K562 (cell line): Measurements from ENCODE around the gene RNF217. TPM values are rescaled to one million over a fixed set of nuclear protein-coding genes. Genes with fewer than 3 reads are reported as not detected.

Source experiments
- ATAC-seq: fragments of 200-7000 bp; cut with Tn5 transposase; 3 replicates; pipeline ENCODE4 v1.9.1; 2020; ENCODE audit warnings: moderate library complexity
- BruUV-seq: library from RNA; stranded (reverse); fragments of 400-500 nt; replicated peaks from 2 replicates; lab custom pipeline; 2021; lab: Mats Ljungman, UMichigan
- CTCF ChIA-PET: fragments of 300-600 bp; formaldehyde crosslinking; extraction: SDS; loops from one replicate; lab custom pipeline; 2021; ENCODE audit warnings: low intra/inter-chr PET ratio; lab: Yijun Ruan, JAX
- POLR2A ChIA-PET: fragments of 300-600, 350-650 bp; sonication (Branson Sonifier 250); formaldehyde crosslinking; extraction: SDS; loops from one replicate; lab custom pipeline; 2021; ENCODE audit warnings: antibody characterized with exemption, inconsistent platforms; lab: Yijun Ruan, JAX
- DNase-seq, 4 experiments: peaks; one replicate each; pipeline versions ENCODE4 v3.0.0 to v3.0.0-alpha.2; 2011 to 2018; ENCODE audit warnings: low spot score in 3 of 4, mixed read lengths in 3 of 4; ENCODE audit errors: extremely low read depth in 1 of 4
- FAIRE-seq: peaks from 2 replicates; lab custom pipeline; 2011; peaks lifted over from hg19 to GRCh38; lab: Jason Lieb, UNC
- H2AFZ ChIP-seq: 2 replicates; pipeline ENCODE4 v1.6.0; 2011; ENCODE audit warnings: low read depth, low read length, control low read depth, inconsistent platforms
- H3K27ac ChIP-seq: fragments of 200-600 bp; 3 replicates; pipeline ENCODE4 v1.8.0; 2011; ENCODE audit warnings: low read depth, mild to moderate bottlenecking, control low read depth, inconsistent platforms, low read length, moderate library complexity, mixed read lengths; ENCODE audit errors: extremely low read depth
- H3K27me3 ChIP-seq, 2 experiments: fragments of 300-600 bp in 1 of 2; 2 replicates in 1 of 2; 3 replicates in 1 of 2; pipeline versions ENCODE4 v1.6.0 to v1.8.0; 2011; ENCODE audit warnings: inconsistent platforms in 2 of 2, low read length in 2 of 2, mild to moderate bottlenecking in 1 of 2, mixed read lengths in 1 of 2, moderate library complexity in 1 of 2; ENCODE audit not compliant: control insufficient read depth in 2 of 2, insufficient read depth in 2 of 2
- H3K36me3 ChIP-seq: fragments of 300-600 bp; 3 replicates; pipeline ENCODE4 v1.8.0; 2011; ENCODE audit warnings: mild to moderate bottlenecking, low read length, inconsistent platforms; ENCODE audit not compliant: control insufficient read depth, insufficient read depth
- H3K4me1 ChIP-seq, 2 experiments: fragments of 200-600 bp in 1 of 2; replicated peaks in 1 of 2; 2 replicates in 1 of 2; 3 replicates in 1 of 2; pipeline versions ENCODE4 v1.5.1 to v1.8.0; 2011; ENCODE audit warnings: inconsistent platforms in 2 of 2, low read length in 2 of 2, mild to moderate bottlenecking in 1 of 2, mixed read lengths in 1 of 2, moderate library complexity in 1 of 2; ENCODE audit not compliant: control insufficient read depth in 2 of 2, insufficient read depth in 2 of 2
- H3K4me2 ChIP-seq: 2 replicates; pipeline ENCODE4 v1.6.1; 2011; ENCODE audit warnings: low read length, control low read depth, inconsistent platforms, mixed read lengths; ENCODE audit not compliant: insufficient read depth
- H3K4me3 ChIP-seq: fragments of 200-600 bp; sonication (generic), shearing (Covaris generic); 2 replicates; pipeline ENCODE4 v1.5.1; 2016; ENCODE audit warnings: control low read depth, inconsistent platforms
- H3K79me2 ChIP-seq: fragments of 200-600 bp; 3 replicates; pipeline ENCODE4 v1.8.0; 2011; ENCODE audit warnings: low read length, inconsistent platforms; ENCODE audit not compliant: control insufficient read depth, insufficient read depth
- H3K9ac ChIP-seq, 2 experiments: 2 replicates each; pipeline versions ENCODE4 v1.6.0 to v1.6.1; 2011; ENCODE audit warnings: low read depth in 2 of 2, low read length in 2 of 2, control low read depth in 1 of 2, inconsistent platforms in 1 of 2, mild to moderate bottlenecking in 1 of 2, mixed read lengths in 1 of 2; ENCODE audit not compliant: insufficient read depth in 1 of 2
- H3K9me1 ChIP-seq: one replicate; pipeline ENCODE4 v1.6.0; 2011; ENCODE audit warnings: inconsistent platforms, mild to moderate bottlenecking, low read length, moderate library complexity; ENCODE audit not compliant: control insufficient read depth, insufficient read depth
- H3K9me3 ChIP-seq: replicated peaks from 2 replicates; pipeline ENCODE4 v1.5.1; 2011; ENCODE audit warnings: low read depth, low read length, inconsistent platforms; ENCODE audit not compliant: control insufficient read depth, insufficient read depth
- H4K20me1 ChIP-seq: replicated peaks from 2 replicates; pipeline ENCODE4 v1.6.1; 2011; ENCODE audit warnings: low read length, inconsistent platforms, mixed read lengths; ENCODE audit not compliant: control insufficient read depth, insufficient read depth
- ASH1L ChIP-seq: fragments of 450-650 bp; IDR thresholded peaks from 2 replicates; pipeline ENCODE4 v1.6.1; 2018; ENCODE audit warnings: borderline replicate concordance, mild to moderate bottlenecking, low read depth; ENCODE audit not compliant: partially characterized antibody
- BDP1 ChIP-seq: IDR thresholded peaks from 3 replicates; pipeline ENCODE4 v1.6.1; 2011; ENCODE audit not compliant: insufficient read length, insufficient read depth
- CEBPB ChIP-seq: fragments of 450-650 bp; IDR thresholded peaks from 2 replicates; pipeline ENCODE4 v1.6.1; 2016; ENCODE audit warnings: missing genetic modification characterization, missing compliant biosample characterization
- ERF ChIP-seq: fragments of 450-650 bp; formaldehyde crosslinking; IDR thresholded peaks from 2 replicates; pipeline ENCODE4 v1.4.0; 2020; ENCODE audit warnings: mild to moderate bottlenecking, mixed read lengths
- FOXJ2 ChIP-seq: fragments of 200-800 bp; sonication (Bioruptor generic); IDR thresholded peaks from 2 replicates; pipeline ENCODE4 v1.6.1; 2016; ENCODE audit warnings: missing genetic modification characterization, missing compliant biosample characterization
- MAFG ChIP-seq: fragments of 450-650 bp; conservative IDR thresholded peaks from 2 replicates; pipeline ENCODE4 v1.6.1; 2016; ENCODE audit warnings: missing genetic modification characterization, missing compliant biosample characterization
- MAZ ChIP-seq, 2 experiments: fragments of 450-650 bp in 1 of 2; sonication (generic) in 1 of 2; formaldehyde crosslinking; IDR thresholded peaks in 1 of 2; conservative IDR thresholded peaks in 1 of 2; 2 replicates each; pipeline versions ENCODE4 v1.4.0 to v1.5.0; 2020; ENCODE audit warnings: mild to moderate bottlenecking in 1 of 2, missing genetic modification reagents in 1 of 2
- NFE2L1 ChIP-seq: fragments of 450-650 bp; IDR thresholded peaks from 2 replicates; pipeline ENCODE4 v1.6.1; 2016; ENCODE audit warnings: missing genetic modification characterization, low read depth, mild to moderate bottlenecking, missing compliant biosample characterization, moderate library complexity, borderline replicate concordance
- NFYB ChIP-seq: IDR thresholded peaks from 2 replicates; pipeline ENCODE4 v1.6.1; 2011; ENCODE audit warnings: mild to moderate bottlenecking, moderate library complexity; ENCODE audit not compliant: insufficient read length; ENCODE audit errors: extremely low read depth
- RBFOX2 ChIP-seq: fragments of 200-400 bp; formaldehyde crosslinking; IDR thresholded peaks from 2 replicates; pipeline ENCODE4 v1.6.1; 2017; ENCODE audit warnings: low read depth, mild to moderate bottlenecking, low read length, moderate library complexity
- RHOXF2B ChIP-seq: fragments of 250-450 bp; sonication (Bioruptor Pico); conservative IDR thresholded peaks from 2 replicates; pipeline ENCODE4 v1.5.1; 2021
- TEAD4 ChIP-seq, 2 experiments: sonication (generic) in 1 of 2; formaldehyde crosslinking in 1 of 2; IDR thresholded peaks; 2 replicates each; pipeline versions ENCODE4 v1.6.1 to v1.8.0; 2012 to 2022; ENCODE audit warnings: borderline replicate concordance in 1 of 2, inconsistent platforms in 1 of 2, low read length in 1 of 2, mild to moderate bottlenecking in 1 of 2, missing genetic modification reagents in 1 of 2
- ZC3H4 ChIP-seq: sonication (generic); formaldehyde crosslinking; IDR thresholded peaks from 2 replicates; pipeline ENCODE4 v1.9.0; 2021; ENCODE audit warnings: missing genetic modification reagents, borderline replicate concordance
- ZNF232 ChIP-seq: sonication (generic); formaldehyde crosslinking; IDR thresholded peaks from 2 replicates; pipeline ENCODE4 v1.8.0; 2022; ENCODE audit warnings: mild to moderate bottlenecking, missing genetic modification reagents
- ZNF586 ChIP-seq: fragments of 450-650 bp; formaldehyde crosslinking; conservative IDR thresholded peaks from 2 replicates; pipeline ENCODE4 v1.4.0; 2020; ENCODE audit warnings: mild to moderate bottlenecking, moderate library complexity
- ZNF589 ChIP-seq: fragments of 200-800 bp; sonication (Bioruptor generic); IDR thresholded peaks from 2 replicates; pipeline ENCODE4 v1.6.1; 2016; ENCODE audit warnings: low read depth, missing genetic modification characterization, missing compliant biosample characterization
- ZNF699 ChIP-seq: fragments of 250-450 bp; sonication (Bioruptor Pico); IDR thresholded peaks from 2 replicates; pipeline ENCODE4 v1.8.0; 2021; ENCODE audit warnings: mild to moderate bottlenecking, moderate library complexity; ENCODE audit not compliant: insufficient replicate concordance
- WGBS: fragments of 100-300 bp; shearing (Covaris generic); methylation state at CpG from one replicate; pipeline ENCODE4 v1.1.6; 2016; ENCODE audit warnings: low coverage, mixed read lengths; ENCODE audit not compliant: insufficient coverage; ENCODE audit errors: missing lambda C conversion rate; 5-methylcytosine and 5-hydroxymethylcytosine counted together
- in situ Hi-C: fragments of 300-500 bp; cut with MboI; formaldehyde crosslinking; loops from 4 replicates; pipeline ENCODE4 v1.15.0; 2018; ENCODE audit warnings: inconsistent platforms, mixed read lengths
- intact Hi-C: fragments of 100-400 bp; cut with micrococcal nuclease; formaldehyde crosslinking; loops from 2 replicates; pipeline ENCODE4 v1.14.2; 2022
- polyA plus RNA-seq, 8 experiments: library from polyadenylated mRNA; depleted of rRNA in 4 of 8; stranded (reverse) in 5 of 8; unstranded in 3 of 8; fragments of >200 nt; fragmentation: Nextera tagmentation in 2 of 8; fragmentation: Illumina TruSeq in 1 of 8; extraction: Ambion mirVana in 2 of 8; extraction: Trizol in 1 of 8; gene quantifications; 2 replicates each; pipeline versions ENCODE4 v1.2.1 to v1.2.3, GENCODE V29; 2011 to 2014; ENCODE audit warnings: inconsistent platforms in 1 of 8, missing spikeins in 1 of 8
- total RNA-seq, 7 experiments: library from RNA; depleted of rRNA in 6 of 7; stranded (reverse); fragments of >200 nt in 6 of 7; fragmentation: Illumina TruSeq in 2 of 7; extraction: Trizol in 2 of 7; gene quantifications; 2 replicates each; pipeline versions ENCODE4 v1.2.1 to v1.2.3, GENCODE V29; 2011 to 2021; ENCODE audit warnings: low replicate concordance in 1 of 7
- TF ChIP-seq, protein P1 (sequence below): sonication (generic); formaldehyde crosslinking; IDR thresholded peaks from 2 replicates; pipeline ENCODE4 v1.5.0; 2020; ENCODE audit warnings: missing genetic modification reagents
- TF ChIP-seq, protein P2 (sequence below): IDR thresholded peaks from 2 replicates; pipeline ENCODE4 v1.6.1; 2012; ENCODE audit warnings: low read depth, low read length, improper control_type of control experiment, borderline replicate concordance

The RNF217 gene
- total and polyA plus RNA-seq, 9 of the 15 experiments (the other 6 are each of a cell fraction or from before 2014, with no cell fraction given): 2.9 to 25.6 (median 12.0) TPM

GRCh38 chr6:125097186-125097585 lies 134.9 kb downstream of the RNF217 start:
- Histone ChIP-seq H3K27me3 (no peaks in the 10 kb centered on the region), H3K79me2 (no peaks in the 10 kb centered on the region), H3K27ac (no peak overlapping the region), H4K20me1 (no peaks in the 10 kb centered on the region), H2AFZ (no peak overlapping the region), H3K4me3 (no peak overlapping the region), H3K9ac (no peak overlapping the region; a peak in 1 of 4 replicates), H3K9me1 (no peaks in the 10 kb centered on the region), H3K36me3 (no peaks in the 10 kb centered on the region; the same call in 1 of the 3 replicates), H3K4me2 (no peak overlapping the region), H3K4me1 (peaks cover 10 to 14% of the 10 kb centered on the region in 2 experiments; a peak in 4 of 5 replicates), H3K9me3 (no peaks in the 10 kb centered on the region)
- ChIA-PET CTCF (interaction anchor here (0.6 kb wide), 1 partner anchor 400 kb away, joined by 4 read pairs; no protein-coding TSS in a partner anchor), POLR2A (interaction anchor here (0.6 to 1.5 kb wide), 4 partner anchors 9 to 194 kb away, joined by 3 to 6 read pairs (median 4); no protein-coding TSS in a partner anchor)
- 56% methylated on average over 2 of the region's 2 CpGs for WGBS
- FAIRE-seq (no peak), ATAC-seq (no peak), DNase-seq (no peak)
- in situ Hi-C loops (no loop called here), intact Hi-C loops (no loop called here)
- BruUV-seq: no TSS peak
- TF ChIP-seq, protein P1, sequence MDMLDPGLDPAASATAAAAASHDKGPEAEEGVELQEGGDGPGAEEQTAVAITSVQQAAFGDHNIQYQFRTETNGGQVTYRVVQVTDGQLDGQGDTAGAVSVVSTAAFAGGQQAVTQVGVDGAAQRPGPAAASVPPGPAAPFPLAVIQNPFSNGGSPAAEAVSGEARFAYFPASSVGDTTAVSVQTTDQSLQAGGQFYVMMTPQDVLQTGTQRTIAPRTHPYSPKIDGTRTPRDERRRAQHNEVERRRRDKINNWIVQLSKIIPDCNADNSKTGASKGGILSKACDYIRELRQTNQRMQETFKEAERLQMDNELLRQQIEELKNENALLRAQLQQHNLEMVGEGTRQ: no peak
- no peak for TF ChIP-seq ZNF586 (CRISPR knock-in tag)
- TF ChIP-seq ZNF589: no peak
- TF ChIP-seq NFYB: no peak
- no peak for TF ChIP-seq NFE2L1 (tag)
- no peak for TF ChIP-seq TEAD4 (IDR thresholded peaks at IDR 0.05; ENCODE audit: low read length)
- no peak for TF ChIP-seq TEAD4 (CRISPR knock-in tag; IDR thresholded peaks at IDR 0.05; ENCODE audit: borderline replicate concordance)
- no peak for TF ChIP-seq ERF (CRISPR knock-in tag)
- no peak for TF ChIP-seq ASH1L
- TF ChIP-seq BDP1: no peak
- no peak for TF ChIP-seq MAFG (tag)
- TF ChIP-seq, protein P2, sequence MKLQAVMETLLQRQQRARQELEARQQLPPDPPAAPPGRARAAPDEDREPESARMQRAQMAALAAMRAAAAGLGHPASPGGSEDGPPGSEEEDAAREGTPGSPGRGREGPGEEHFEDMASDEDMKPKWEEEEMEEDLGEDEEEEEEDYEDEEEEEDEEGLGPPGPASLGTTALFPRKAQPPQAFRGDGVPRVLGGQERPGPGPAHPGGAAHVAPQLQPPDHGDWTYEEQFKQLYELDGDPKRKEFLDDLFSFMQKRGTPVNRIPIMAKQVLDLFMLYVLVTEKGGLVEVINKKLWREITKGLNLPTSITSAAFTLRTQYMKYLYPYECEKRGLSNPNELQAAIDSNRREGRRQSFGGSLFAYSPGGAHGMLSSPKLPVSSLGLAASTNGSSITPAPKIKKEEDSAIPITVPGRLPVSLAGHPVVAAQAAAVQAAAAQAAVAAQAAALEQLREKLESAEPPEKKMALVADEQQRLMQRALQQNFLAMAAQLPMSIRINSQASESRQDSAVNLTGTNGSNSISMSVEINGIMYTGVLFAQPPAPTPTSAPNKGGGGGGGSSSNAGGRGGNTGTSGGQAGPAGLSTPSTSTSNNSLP: no peak
- TF ChIP-seq ZNF232 (CRISPR knock-in tag): no peak
- TF ChIP-seq MAZ (CRISPR knock-in tag; conservative IDR thresholded peaks at IDR 0.05 in 1 of 2, IDR thresholded peaks at IDR 0.05 in 1 of 2): no peak
- no peak for TF ChIP-seq ZNF699 (CRISPR knock-in tag)
- no peak for TF ChIP-seq FOXJ2
- no peak for TF ChIP-seq RHOXF2B (CRISPR knock-in tag)
- TF ChIP-seq ZC3H4: no peak
- no peak for TF ChIP-seq RBFOX2
- TF ChIP-seq CEBPB (tag): no peak
